GM19324 (cell line): ENCODE results near the gene GPRC5D.

Experiments used
- ATAC-seq: cut with Tn5 transposase; IDR thresholded peaks from one replicate; pipeline ENCODE4 v1.9.1; 2021; ENCODE audit warnings: mild to moderate bottlenecking, moderate library complexity; ENCODE audit not compliant: unreplicated experiment, low FRiP score

The GPRC5D gene

GRCh38 chr12:12912711-12913110, 39.3 kb downstream of the GPRC5D start:
- ATAC-seq: no peak

GRCh38 chr12:12909995-12910420, 42.0 kb downstream of the GPRC5D start:
- no peak for ATAC-seq

GRCh38 chr12:12909228-12909994, 42.6 kb downstream of the GPRC5D start:
- ATAC-seq: no peak

GRCh38 chr12:12908711-12909110, 43.3 kb downstream of the GPRC5D start:
- ATAC-seq: no peak

GRCh38 chr12:12908252-12908651, 43.7 kb downstream of the GPRC5D start:
- ATAC-seq: no peak

GRCh38 chr12:12907552-12907951, 44.4 kb downstream of the GPRC5D start:
- ATAC-seq: no peak

- ATAC-seq: no peak
Observed at GRCh38 chr12:12903642-12904609, 48.0 kb downstream of the GPRC5D start.

GRCh38 chr12:12902036-12902435, 49.9 kb downstream of the GPRC5D start:
- no peak for ATAC-seq

GRCh38 chr12:12901158-12901791, 50.7 kb downstream of the GPRC5D start:
- ATAC-seq: no peak

GRCh38 chr12:12900786-12901157, 51.2 kb downstream of the GPRC5D start:
- no peak for ATAC-seq

- no peak for ATAC-seq
Observed at GRCh38 chr12:12899530-12900380, 52.2 kb downstream of the GPRC5D start.

- no peak for ATAC-seq
Observed at GRCh38 chr12:12898911-12899511, 53.0 kb downstream of the GPRC5D start.

GRCh38 chr12:12898136-12898717, 53.7 kb downstream of the GPRC5D start:
- no peak for ATAC-seq

- ATAC-seq: no peak
Observed at GRCh38 chr12:12897302-12897701, 54.7 kb downstream of the GPRC5D start.

- no peak for ATAC-seq
Observed at GRCh38 chr12:12896260-12896659, 55.7 kb downstream of the GPRC5D start.

- no peak for ATAC-seq
Observed at GRCh38 chr12:12893438-12893837, 58.5 kb downstream of the GPRC5D start.

- ATAC-seq: no peak
Observed at GRCh38 chr12:12892681-12893141, 59.3 kb downstream of the GPRC5D start.

GRCh38 chr12:12891881-12892355, 60.1 kb downstream of the GPRC5D start:
- ATAC-seq: no peak
